T-helper 2 cell (primary cell): ENCODE measurements around the gene TNC.

Source experiments
- DNase-seq, 5 experiments: peaks; one replicate each; pipeline versions ENCODE4 v3.0.0 to v3.0.0-alpha.2; 2012 to 2022

The TNC gene

GRCh38 chr9:115043632-115044031, 74.3 kb downstream of the TNC start:
- no peak for DNase-seq

DNA sequence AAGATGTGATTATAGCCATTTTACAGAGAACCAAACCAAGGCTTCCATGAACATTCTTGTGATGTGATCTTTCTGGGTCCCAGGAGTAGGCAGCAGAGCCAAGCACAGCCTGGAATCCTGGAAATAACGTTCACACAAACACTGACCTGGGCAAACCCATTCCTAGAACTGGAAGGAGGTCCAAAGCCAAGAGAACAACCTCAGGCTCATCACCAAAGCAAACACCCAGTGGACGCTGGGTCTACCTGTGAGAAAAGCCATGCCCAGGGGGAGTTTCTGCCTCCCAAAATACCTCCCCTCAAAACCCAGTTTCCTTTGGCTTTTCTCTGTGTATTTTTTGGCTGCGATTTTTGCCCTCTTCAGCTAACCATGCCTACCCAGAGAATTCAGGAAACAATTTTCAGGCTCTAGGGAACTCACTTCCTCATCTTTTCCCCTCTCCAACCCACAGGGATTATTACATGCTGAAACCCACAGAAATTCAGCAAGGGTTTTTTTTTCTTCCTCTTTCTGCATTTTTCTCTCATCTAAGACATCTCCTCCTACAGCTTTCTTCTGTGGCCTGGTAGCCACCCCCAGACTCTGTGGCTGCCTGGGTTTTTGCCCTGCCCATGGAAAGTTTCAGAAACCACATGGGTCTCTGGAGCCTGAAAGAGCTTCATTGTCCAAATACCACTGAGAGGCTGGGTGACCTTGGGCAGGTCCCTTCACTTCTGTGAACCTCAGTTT, 75.0 kb downstream of the TNC start:
- DNase-seq: no peak

- DNase-seq: no peak
These were observed 78.3 kb downstream of the TNC start for GRCh38 chr9:115039516-115040120.

DNA sequence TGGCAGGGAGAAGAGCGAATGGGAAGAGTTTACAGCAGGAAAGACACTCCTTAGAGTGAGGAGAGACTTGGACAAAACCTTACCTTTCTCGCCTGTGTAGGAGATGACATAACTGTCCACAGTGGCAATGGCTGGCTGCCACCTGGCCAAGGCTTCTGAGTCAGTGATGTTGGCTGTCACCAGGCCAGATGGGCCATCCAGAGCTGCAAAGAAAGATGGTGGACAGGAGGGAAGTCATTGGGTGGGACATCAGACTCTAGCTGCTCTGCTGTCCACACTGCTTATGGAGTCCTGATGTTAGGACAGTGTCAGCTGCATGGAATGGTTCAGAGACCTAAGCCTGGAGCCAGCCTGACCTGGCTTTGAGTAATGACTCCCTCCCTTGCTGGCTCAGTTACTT, 79.8 kb downstream of the TNC start:
- DNase-seq: no peak

DNA sequence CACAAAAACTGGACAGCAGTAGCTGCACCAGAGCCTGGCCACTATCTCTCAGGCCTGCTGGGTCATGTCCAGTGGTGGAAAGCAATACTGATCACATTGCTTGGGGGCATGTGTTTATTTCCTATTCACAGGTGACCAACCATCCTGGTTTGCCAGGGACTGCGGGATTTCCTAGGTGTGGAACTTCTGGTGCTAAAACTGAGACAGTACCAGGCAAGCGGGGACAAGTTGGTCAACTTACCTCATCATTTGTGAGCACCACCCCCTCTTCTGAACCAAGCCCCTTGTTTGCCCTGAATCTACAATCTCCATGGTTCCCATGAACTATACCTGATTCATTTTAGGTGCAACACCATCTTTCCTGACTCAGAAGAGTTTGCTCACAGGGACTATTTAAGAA, 81.3 kb downstream of the TNC start:
- DNase-seq: no peak

DNA sequence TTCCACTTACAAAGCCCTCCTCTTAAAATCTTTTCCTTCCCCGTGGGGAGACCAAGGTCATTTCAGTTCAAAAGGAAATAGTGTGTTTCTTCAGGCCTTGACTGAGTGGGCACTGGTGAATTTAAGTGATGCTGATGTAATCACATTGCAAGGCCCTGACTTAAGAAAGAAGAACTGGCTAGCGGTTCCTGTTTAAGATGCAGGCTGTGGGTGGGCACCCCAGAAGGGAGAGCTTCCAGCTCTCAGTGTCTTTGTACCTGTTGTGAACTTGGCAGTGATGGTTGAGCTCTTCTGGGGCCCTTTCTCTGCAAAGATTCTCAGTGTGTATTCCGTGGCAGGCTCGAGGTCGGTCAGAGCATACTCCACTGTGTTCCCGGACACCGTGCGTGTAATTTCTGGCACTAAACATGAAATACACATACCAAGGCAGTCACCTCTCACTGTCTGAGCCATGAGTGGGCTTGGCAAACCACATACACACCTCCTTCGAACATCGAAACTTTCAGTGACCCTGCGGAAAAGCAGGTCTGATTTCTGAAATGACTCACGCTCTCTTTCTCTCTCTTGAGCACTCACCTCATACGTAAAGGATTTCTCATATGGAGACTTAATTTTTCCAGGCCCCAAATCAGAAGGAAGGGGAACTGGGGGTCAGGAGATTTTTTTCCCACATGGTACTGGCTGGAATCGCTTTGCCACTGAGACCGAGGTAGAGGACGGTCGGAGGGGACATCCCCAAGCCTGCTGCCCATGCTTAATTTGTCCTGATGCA, 81.9 kb downstream of the TNC start:
- peak in 2 of 5 experiments; percentile 26 to 76 for DNase-seq

DNA sequence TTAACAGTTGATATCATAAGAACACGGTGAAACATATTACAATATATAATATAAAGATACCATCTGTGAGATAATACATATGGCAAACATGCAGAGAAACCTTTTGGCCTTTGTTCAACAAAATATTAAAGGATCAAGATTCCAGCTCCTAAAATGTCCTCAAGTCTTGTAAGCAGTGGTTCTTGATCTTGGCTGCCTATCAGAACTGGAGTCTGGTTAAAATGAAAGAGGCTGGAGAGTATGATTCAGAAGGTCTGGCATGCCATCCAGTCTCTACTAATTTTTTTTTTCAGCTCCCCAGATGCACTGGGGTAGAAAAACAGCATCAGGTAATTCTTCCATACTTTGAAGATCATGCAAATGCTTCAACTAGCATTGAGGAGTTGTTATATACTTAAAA, 83.2 kb downstream of the TNC start:
- no peak for DNase-seq

GRCh38 chr9:115033800-115034199, 84.2 kb downstream of the TNC start:
- no peak for DNase-seq

- DNase-seq: no peak
These were observed 85.7 kb downstream of the TNC start for GRCh38 chr9:115032296-115032695.

DNA sequence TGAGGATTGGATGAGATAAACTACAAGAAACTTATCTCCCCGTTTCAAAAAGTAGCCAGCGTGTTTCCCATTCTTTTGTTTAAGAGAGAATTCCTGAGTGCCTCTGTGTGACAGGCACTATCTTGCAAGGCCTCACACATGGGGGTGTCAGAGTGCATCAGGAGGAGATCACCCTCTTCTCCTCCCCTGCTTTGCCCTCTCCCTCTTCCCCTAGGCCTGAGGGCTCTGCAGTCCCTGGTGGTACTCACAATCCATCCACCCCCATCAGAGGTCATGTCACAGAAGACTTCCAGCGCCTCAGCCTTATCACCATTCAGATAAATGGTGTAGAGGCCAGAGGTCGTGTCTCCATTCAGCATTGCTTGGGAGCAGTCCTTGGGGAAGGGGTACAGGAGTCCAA, 88.0 kb downstream of the TNC start:
- DNase-seq: no peak

GRCh38 chr9:115025721-115026120, 92.2 kb downstream of the TNC start:
- DNase-seq: no peak

DNA sequence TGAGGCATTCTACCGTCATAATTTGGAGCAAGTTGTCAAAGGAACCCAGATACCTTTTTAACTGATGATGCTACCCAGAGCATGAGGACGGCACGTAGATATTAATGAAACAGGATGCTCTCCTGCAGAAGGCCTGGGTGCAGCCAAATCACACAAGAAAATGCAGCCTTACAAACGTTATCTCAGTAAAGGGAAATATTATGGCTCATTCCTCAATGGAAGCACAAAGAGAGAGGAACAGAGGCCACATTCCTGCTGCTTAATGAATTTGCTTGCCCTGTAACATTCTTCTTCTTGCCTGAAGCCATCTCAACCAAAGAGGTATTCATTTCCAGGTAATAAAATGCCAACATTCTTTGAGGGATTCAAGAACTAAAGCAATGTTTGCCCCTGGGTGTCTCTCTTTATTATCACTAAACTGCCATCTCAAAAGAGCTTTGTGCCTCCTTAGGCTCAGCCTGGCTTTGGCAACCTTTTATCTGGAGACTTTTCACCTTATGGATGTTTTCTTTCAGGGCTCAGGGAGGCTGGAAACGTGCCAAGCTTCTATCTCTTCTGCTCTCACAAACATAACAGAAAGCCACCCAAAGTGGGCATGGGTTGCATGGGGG, 92.9 kb downstream of the TNC start:
- no peak for DNase-seq

DNA sequence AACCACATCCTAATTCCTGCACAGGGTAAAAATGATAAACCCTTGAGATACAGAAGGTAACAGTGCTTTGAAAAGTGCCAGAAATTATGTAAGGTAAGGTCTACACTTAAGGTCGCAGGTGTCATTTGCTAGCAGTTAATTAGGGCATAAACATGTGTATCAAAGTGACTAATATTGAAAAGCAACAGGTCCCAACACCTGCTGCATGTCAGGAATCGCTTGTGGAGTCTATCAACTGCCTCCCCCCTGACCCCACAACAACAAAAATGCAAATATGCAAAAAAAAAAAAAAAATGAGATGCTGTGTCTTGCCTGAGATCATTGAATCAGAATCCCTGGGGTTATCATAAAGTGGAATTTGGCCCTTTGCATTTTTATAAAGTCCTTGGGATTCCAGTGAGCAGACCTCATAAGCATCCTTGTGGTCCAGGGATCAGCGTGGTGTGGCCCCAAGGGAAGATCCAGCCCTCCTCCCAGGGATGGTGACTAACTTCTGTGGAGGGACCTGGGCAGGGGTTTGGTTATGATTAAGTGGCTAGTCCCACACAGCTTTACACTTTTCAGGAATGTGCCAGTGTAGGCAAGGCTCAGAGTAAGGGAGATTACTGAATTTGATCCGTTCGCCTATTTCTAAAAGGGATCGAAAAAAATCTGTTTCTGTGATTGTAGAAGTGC, 95.1 kb downstream of the TNC start:
- DNase-seq: no peak

GRCh38 chr9:115018547-115019435, 99.2 kb downstream of the TNC start:
- no peak for DNase-seq

- DNase-seq: no peak
These were observed 101.6 kb downstream of the TNC start for GRCh38 chr9:115016344-115016743.

DNA sequence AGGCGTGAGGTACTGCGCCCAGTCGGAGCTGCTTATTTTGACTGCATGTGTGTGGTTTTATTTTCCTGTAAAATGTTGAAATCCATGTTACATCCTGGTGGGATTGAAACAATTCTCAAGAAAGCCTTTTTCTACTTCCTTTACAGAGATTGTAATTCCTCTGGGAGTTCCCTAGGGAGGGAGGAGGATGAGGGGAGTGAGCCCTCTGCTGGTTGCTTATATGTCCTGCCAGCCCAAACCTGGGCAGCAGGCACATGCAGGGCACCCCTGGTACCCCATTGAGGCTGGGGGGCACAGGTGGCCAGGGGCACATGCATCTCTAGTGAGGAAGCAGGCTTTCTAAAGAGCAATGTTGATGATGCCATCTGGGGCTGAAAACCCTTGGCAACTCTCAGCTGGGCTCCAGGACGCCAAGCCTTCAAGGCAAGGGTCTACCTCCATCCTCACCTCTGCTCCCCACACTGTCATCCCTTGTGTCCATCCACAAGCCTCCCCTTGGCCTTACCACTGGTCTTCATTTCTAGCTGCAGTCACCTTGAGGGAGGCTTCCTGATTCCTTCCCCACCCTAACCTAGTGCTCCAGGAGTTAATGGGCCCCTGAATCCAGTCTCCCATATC, 102.8 kb downstream of the TNC start:
- no peak for DNase-seq

GRCh38 chr9:115014438-115014837, 103.5 kb downstream of the TNC start:
- no peak for DNase-seq

- DNase-seq: peak; percentile 32 to 84 (median 65)
These were observed 104.0 kb downstream of the TNC start for GRCh38 chr9:115013998-115014397.

DNA sequence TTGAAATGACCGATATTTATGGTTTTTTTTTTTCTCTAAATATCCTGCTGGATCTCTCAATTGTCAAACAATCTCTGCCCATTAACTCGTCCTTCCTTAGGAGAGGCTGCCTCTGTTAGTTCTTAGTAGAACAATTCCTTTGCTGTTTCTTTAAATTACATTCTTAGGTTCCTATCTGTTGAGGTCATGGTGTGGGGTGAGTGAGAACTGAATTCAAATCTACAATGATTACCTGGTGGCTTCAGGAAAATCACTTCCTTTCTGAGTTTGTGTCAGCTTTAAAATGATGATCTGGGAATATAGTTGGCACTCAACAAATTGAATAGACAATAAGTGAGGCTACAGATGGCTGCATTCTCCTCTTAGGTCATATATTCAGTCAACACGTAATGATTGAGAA, 105.5 kb downstream of the TNC start:
- no peak for DNase-seq

DNA sequence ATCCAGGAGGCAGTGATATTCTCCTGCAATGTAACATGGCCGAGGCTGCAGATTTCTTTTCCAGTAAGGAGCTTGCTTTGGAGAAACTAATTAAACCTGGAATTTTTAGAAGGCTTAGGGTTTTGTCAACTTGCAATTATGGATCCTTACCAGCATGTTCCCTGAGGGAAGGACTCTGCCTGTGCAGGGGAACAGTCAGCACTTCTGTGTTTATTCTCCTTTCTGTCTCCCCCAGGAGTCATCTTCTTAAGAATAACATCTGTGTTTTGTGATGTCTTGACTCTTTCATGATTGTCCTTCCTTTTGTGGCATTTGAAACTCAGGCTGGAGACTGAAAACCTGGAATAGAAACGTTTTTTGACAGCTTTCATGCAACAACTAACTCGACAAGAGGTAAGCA, 107.1 kb downstream of the TNC start:
- no peak for DNase-seq

GRCh38 chr9:115008536-115009270, 109.3 kb downstream of the TNC start:
- DNase-seq: no peak
